Kidney epithelial cell (primary cell): ENCODE results near the gene VAC14. TPM values are rescaled to one million over a fixed set of nuclear protein-coding genes. Genes with fewer than 3 reads are reported as not detected.
"Not testable (repeated sequence)": the region's sequence is repeated elsewhere in the genome, so short reads cannot be mapped to it uniquely, and the experiment has no call there.

Experiments
- DNase-seq: peaks from one replicate; pipeline ENCODE4 v3.0.0-alpha.2; 2010; ENCODE audit warnings: low read depth
- H3K27me3 ChIP-seq: 2 replicates; pipeline ENCODE4 v1.6.0; 2011; ENCODE audit warnings: low read length; ENCODE audit not compliant: control insufficient read depth, insufficient read depth
- H3K36me3 ChIP-seq: 2 replicates; pipeline ENCODE4 v1.5.1; 2011; ENCODE audit warnings: low read length; ENCODE audit not compliant: control insufficient read depth, insufficient read depth
- H3K4me3 ChIP-seq: 2 replicates; pipeline ENCODE4 v1.5.1; 2011; ENCODE audit warnings: low read depth, mild to moderate bottlenecking, control low read depth, low read length
- CTCF ChIP-seq: IDR thresholded peaks from 2 replicates; pipeline ENCODE4 v1.5.1; 2011; ENCODE audit warnings: mild to moderate bottlenecking, moderate library complexity, low read length, control low read depth, inconsistent platforms; ENCODE audit not compliant: insufficient read depth, poor library complexity, severe bottlenecking
- total RNA-seq: library from RNA; depleted of rRNA; stranded (reverse); fragments of >200 nt; gene quantifications from 2 replicates; pipeline ENCODE4 v1.2.3, GENCODE V29; 2015

VAC14 gene
- total RNA-seq = 61.3 and 84.7 TPM in 2 replicates

- no peak for TF ChIP-seq CTCF
- peak; percentile 78 for DNase-seq
- H3K27me3 ChIP-seq = no peaks in the 10 kb centered on the region
- peaks cover 2% of the 10 kb centered on the region for H3K36me3 ChIP-seq
- peak within 1 kb of the TSS; percentile 84 for H3K4me3 ChIP-seq
Measured at GRCh38 chr16:70800781-70801480, at the start of gene VAC14. Gene VAC14, minus strand, starts transcription at chr16:70801158. Its CDS starts 258 bp downstream, at chr16:70800900.

- H3K27me3 ChIP-seq, H3K4me3 ChIP-seq, DNase-seq, H3K36me3 ChIP-seq: not testable (repeated sequence)
Measured at GRCh38 chr16:70823498-70824118, 22.6 kb upstream of the VAC14 start.

GRCh38 chr16:70822734-70823133 is 21.8 kb upstream of the VAC14 start:
- not testable (repeated sequence) for H3K27me3 ChIP-seq, DNase-seq

GRCh38 chr16:70818088-70818487 is 17.1 kb upstream of the VAC14 start:
- H3K4me3 ChIP-seq, H3K27me3 ChIP-seq, H3K36me3 ChIP-seq, DNase-seq: not testable (repeated sequence)

More at GRCh38 chr16:70822734-70823133, 21.8 kb upstream of the VAC14 start:
- not testable (repeated sequence) for H3K4me3 ChIP-seq, H3K36me3 ChIP-seq

- H3K4me3 ChIP-seq = no peak overlapping the region
- no peaks in the 10 kb centered on the region for H3K27me3 ChIP-seq
- DNase-seq = no peak
- no peaks in the 10 kb centered on the region for H3K36me3 ChIP-seq
- no peak for TF ChIP-seq CTCF
Measured at GRCh38 chr16:70809392-70810060, 8.6 kb upstream of the VAC14 start.

- DNase-seq = no peak
- Histone ChIP-seq H3K4me3 (no peak overlapping the region), H3K36me3 (no peaks in the 10 kb centered on the region), H3K27me3 (no peaks in the 10 kb centered on the region)
- TF ChIP-seq CTCF = no peak
Measured at GRCh38 chr16:70808371-70808770, 7.4 kb upstream of the VAC14 start.

- peak; percentile 2 for DNase-seq
- no peaks in the 10 kb centered on the region for H3K27me3 ChIP-seq
- TF ChIP-seq CTCF = no peak
Measured at GRCh38 chr16:70805787-70806186, 4.8 kb upstream of the VAC14 start.

More at GRCh38 chr16:70805787-70806186, 4.8 kb upstream of the VAC14 start:
- no peaks in the 10 kb centered on the region for H3K36me3 ChIP-seq
- H3K4me3 ChIP-seq = no peak overlapping the region
